SIG-M5 (cell line): ENCODE data around the gene ERO1A.
"Not testable (repeated sequence)": the region's sequence is repeated elsewhere in the genome, so short reads cannot be mapped to it uniquely, and the experiment has no call there.

Experiments
- DNase-seq: peaks from one replicate; lab custom pipeline; 2025; lab: John Stamatoyannopoulos, UW

The ERO1A gene

GRCh38 chr14:52695481-52696091 lies at the start of gene ERO1A:
Gene ERO1A, minus strand, starts transcription at chr14:52695558. Its CDS starts 77 bp downstream, at chr14:52695481.
- DNase-seq: no peak

- DNase-seq: no peak
Observed at GRCh38 chr14:52741865-52742264, 46.5 kb upstream of the ERO1A start.

- DNase-seq: no peak
Observed at GRCh38 chr14:52740751-52741150, 45.4 kb upstream of the ERO1A start.

GRCh38 chr14:52738409-52738808 lies 43.1 kb upstream of the ERO1A start:
- no peak for DNase-seq

GRCh38 chr14:52735921-52736489 lies 40.6 kb upstream of the ERO1A start:
- no peak for DNase-seq

GRCh38 chr14:52733824-52734223 lies 38.5 kb upstream of the ERO1A start:
- no peak for DNase-seq

GRCh38 chr14:52730709-52731111 lies 35.4 kb upstream of the ERO1A start:
- DNase-seq: no peak

- DNase-seq: peak; percentile 70
Observed at GRCh38 chr14:52729925-52730708, 34.8 kb upstream of the ERO1A start, which contains the start of gene STYX. Gene STYX, plus strand, starts transcription at chr14:52730166. Its CDS starts 309 bp downstream, at chr14:52730475.

GRCh38 chr14:52729585-52729924 lies 34.2 kb upstream of the ERO1A start:
- DNase-seq: no peak

GRCh38 chr14:52729035-52729434 lies 33.7 kb upstream of the ERO1A start:
- not testable (repeated sequence) for DNase-seq

GRCh38 chr14:52727509-52727908 lies 32.2 kb upstream of the ERO1A start:
- DNase-seq: not testable (repeated sequence)

- DNase-seq: no peak
Observed at GRCh38 chr14:52724360-52724644, 28.9 kb upstream of the ERO1A start.

GRCh38 chr14:52723514-52724359 lies 28.4 kb upstream of the ERO1A start:
- no peak for DNase-seq

GRCh38 chr14:52716155-52716554 lies 20.8 kb upstream of the ERO1A start:
- DNase-seq: no peak

- no peak for DNase-seq
Observed at GRCh38 chr14:52711666-52712065, 16.3 kb upstream of the ERO1A start.

GRCh38 chr14:52706724-52707706 lies 11.7 kb upstream of the ERO1A start, which contains the start of gene PSMC6:
Gene PSMC6, plus strand, starts transcription at chr14:52707200. Its CDS starts 20 bp downstream, at chr14:52707220.
- peak; percentile 23 for DNase-seq

- DNase-seq: no peak
Observed at GRCh38 chr14:52706286-52706685, 10.9 kb upstream of the ERO1A start.

GRCh38 chr14:52703664-52704063 lies 8.3 kb upstream of the ERO1A start:
- no peak for DNase-seq

GRCh38 chr14:52703225-52703624 lies 7.9 kb upstream of the ERO1A start:
- DNase-seq: peak; percentile 7

GRCh38 chr14:52701223-52701622 lies 5.9 kb upstream of the ERO1A start:
- no peak for DNase-seq

GRCh38 chr14:52700701-52701172 lies 5.4 kb upstream of the ERO1A start:
- no peak for DNase-seq
